ENCODE measurements around the gene NEGR1. TPM values are rescaled to one million over a fixed set of nuclear protein-coding genes. Genes with fewer than 3 reads are reported as not detected.

The NEGR1 gene
- total RNA-seq, 1 experiment from 2014 or later = 0.05 TPM

DNA sequence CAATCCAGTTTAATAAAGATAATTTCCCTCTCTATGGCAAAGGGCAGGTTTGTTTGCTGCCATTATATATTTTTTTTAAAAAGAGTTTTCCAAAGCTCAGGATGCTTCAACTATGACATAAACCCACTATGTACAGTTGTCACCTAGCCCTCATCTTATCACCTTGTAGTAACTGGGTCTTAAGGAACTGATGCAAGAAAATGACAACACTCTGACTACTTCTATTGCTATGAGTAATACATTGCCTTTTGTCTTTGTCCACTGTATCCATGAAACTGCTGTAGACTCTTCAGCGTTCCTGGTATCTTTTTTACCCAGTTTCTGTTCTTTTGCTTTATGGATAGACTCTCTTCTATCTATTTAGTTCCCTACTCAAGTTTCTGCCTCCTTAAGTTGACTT lies 586.5 kb downstream of the NEGR1 start:
- POLR2A ChIA-PET = no interaction called here

More for the DNA sequence above, 586.5 kb downstream of the NEGR1 start:
- DNase-seq (ENCODE audit: low read depth, low spot score) (no peak), ATAC-seq (no peak)
- no peaks in the 10 kb centered on the region for H3K27me3 ChIP-seq (ENCODE audit: insufficient read depth, low read length)
- TF ChIP-seq YY1 (IDR thresholded peaks at IDR 0.05; ENCODE audit: extremely low read depth, insufficient replicate concordance, low read depth, low read length) = no peak
- TF ChIP-seq, protein P1, sequence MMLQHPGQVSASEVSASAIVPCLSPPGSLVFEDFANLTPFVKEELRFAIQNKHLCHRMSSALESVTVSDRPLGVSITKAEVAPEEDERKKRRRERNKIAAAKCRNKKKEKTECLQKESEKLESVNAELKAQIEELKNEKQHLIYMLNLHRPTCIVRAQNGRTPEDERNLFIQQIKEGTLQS (IDR thresholded peaks at IDR 0.05) = no peak
- no peak for TF ChIP-seq EZH2phosphoT487 (IDR thresholded peaks at IDR 0.05; ENCODE audit: borderline replicate concordance)
- TF ChIP-seq, protein P2, sequence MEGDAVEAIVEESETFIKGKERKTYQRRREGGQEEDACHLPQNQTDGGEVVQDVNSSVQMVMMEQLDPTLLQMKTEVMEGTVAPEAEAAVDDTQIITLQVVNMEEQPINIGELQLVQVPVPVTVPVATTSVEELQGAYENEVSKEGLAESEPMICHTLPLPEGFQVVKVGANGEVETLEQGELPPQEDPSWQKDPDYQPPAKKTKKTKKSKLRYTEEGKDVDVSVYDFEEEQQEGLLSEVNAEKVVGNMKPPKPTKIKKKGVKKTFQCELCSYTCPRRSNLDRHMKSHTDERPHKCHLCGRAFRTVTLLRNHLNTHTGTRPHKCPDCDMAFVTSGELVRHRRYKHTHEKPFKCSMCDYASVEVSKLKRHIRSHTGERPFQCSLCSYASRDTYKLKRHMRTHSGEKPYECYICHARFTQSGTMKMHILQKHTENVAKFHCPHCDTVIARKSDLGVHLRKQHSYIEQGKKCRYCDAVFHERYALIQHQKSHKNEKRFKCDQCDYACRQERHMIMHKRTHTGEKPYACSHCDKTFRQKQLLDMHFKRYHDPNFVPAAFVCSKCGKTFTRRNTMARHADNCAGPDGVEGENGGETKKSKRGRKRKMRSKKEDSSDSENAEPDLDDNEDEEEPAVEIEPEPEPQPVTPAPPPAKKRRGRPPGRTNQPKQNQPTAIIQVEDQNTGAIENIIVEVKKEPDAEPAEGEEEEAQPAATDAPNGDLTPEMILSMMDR (IDR thresholded peaks at IDR 0.05 in 2 of 3, conservative IDR thresholded peaks at IDR 0.05 in 1 of 3; ENCODE audit: borderline replicate concordance in 1 of 3, insufficient read depth in 1 of 3, low read depth in 2 of 3, low read length in 2 of 3) = no peak
- no peak for TF ChIP-seq REST (IDR thresholded peaks at IDR 0.05; ENCODE audit: low read depth)
- no peak for TF ChIP-seq SIN3A (IDR thresholded peaks at IDR 0.05; ENCODE audit: low read depth)
- TF ChIP-seq RAD21 (IDR thresholded peaks at IDR 0.05; ENCODE audit: low read depth) = no peak
- TF ChIP-seq EGR1 (IDR thresholded peaks at IDR 0.05; ENCODE audit: low read depth) = no peak
- TF ChIP-seq, protein P3, sequence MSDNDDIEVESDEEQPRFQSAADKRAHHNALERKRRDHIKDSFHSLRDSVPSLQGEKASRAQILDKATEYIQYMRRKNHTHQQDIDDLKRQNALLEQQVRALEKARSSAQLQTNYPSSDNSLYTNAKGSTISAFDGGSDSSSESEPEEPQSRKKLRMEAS (IDR thresholded peaks at IDR 0.05) = no peak
- no peak for TF ChIP-seq CBX3 (IDR thresholded peaks at IDR 0.05; ENCODE audit: low read depth)
- no peak for TF ChIP-seq SRF (IDR thresholded peaks at IDR 0.05; ENCODE audit: low read depth)
- TF ChIP-seq FOSL1 (IDR thresholded peaks at IDR 0.05; ENCODE audit: low read depth) = no peak
- no peak for TF ChIP-seq SP1 (IDR thresholded peaks at IDR 0.05; ENCODE audit: low read depth)
- intact Hi-C loops (cut with micrococcal nuclease) = no loop called here
- no peaks in the 10 kb centered on the region for H3K79me2 ChIP-seq (ENCODE audit: insufficient read depth, low read length)
- H3K9me3 ChIP-seq (ENCODE audit: control insufficient read depth in 1 of 2, insufficient read depth in 1 of 2, low read depth in 1 of 2, low read length in 2 of 2) = peaks cover 6 to 18% of the 10 kb centered on the region in 2 experiments; a peak in 3 of 4 replicates
- no peaks in the 10 kb centered on the region for H3K36me3 ChIP-seq (ENCODE audit: control insufficient read depth in 1 of 2, insufficient read depth in 2 of 2, low read length in 2 of 2)
- no peaks in the 10 kb centered on the region for H4K20me1 ChIP-seq (ENCODE audit: insufficient read depth)
- H2AFZ ChIP-seq (ENCODE audit: low read depth, low read length, poor library complexity, severe bottlenecking) = no peak overlapping the region
- no peak overlapping the region for H3K9ac ChIP-seq (ENCODE audit: low read length)
- no peaks in the 10 kb centered on the region for H3K4me1 ChIP-seq (ENCODE audit: control insufficient read depth in 1 of 2, insufficient read depth in 2 of 2, low read length in 2 of 2)
- ChIA-PET RAD21 (ENCODE audit: low non-redundant PET in 1 of 2, low total read pairs in 2 of 2, uncharacterized antibody in 2 of 2, unreplicated experiment in 2 of 2) (no interaction called here), CTCF (no interaction called here)
- H3K9me2 ChIP-seq (ENCODE audit: insufficient read depth) = no peaks in the 10 kb centered on the region
- no peak overlapping the region for H3K27ac ChIP-seq (ENCODE audit: low read depth, low read length)
- no peak overlapping the region for H3K4me2 ChIP-seq (ENCODE audit: low read length)
- BruUV-seq (replicated peaks) = no TSS peak
- no peak overlapping the region for H3K4me3 ChIP-seq (replicated peaks in 1 of 2; ENCODE audit: low read depth in 1 of 2, low read length in 2 of 2)
